Lower lobe of right lung (tissue), 2 donors: ENCODE data around the gene IFI44L. TPM values are rescaled to one million over a fixed set of nuclear protein-coding genes. Genes with fewer than 3 reads are reported as not detected.

Experiments used
- ATAC-seq, 2 donors: fragments of 200-7000 bp; cut with Tn5 transposase; one replicate each; pipeline ENCODE4 v1.9.1; 2020 to 2022; ENCODE audit warnings: mild to moderate bottlenecking in 2 of 2, moderate library complexity in 2 of 2
- DNase-seq: peaks from one replicate; pipeline ENCODE4 v3.0.0-alpha.2; 2020
- H3K27ac ChIP-seq: fragments of 200-600 bp; one replicate; pipeline ENCODE4 v1.8.0; 2022
- H3K27me3 ChIP-seq: fragments of 200-600 bp; one replicate; pipeline ENCODE4 v1.8.0; 2022; ENCODE audit warnings: low read depth
- H3K36me3 ChIP-seq: fragments of 200-600 bp; one replicate; pipeline ENCODE4 v1.8.0; 2022; ENCODE audit warnings: mild to moderate bottlenecking
- H3K4me1 ChIP-seq: fragments of 200-600 bp; one replicate; pipeline ENCODE4 v1.8.0; 2022
- H3K4me3 ChIP-seq: fragments of 200-600 bp; one replicate; pipeline ENCODE4 v1.8.0; 2022; ENCODE audit warnings: mild to moderate bottlenecking
- H3K9me3 ChIP-seq: fragments of 200-600 bp; one replicate; pipeline ENCODE4 v1.8.0; 2022
- CTCF ChIP-seq: fragments of 200-600 bp; IDR thresholded peaks from one replicate; pipeline ENCODE4 v1.8.0; 2022; ENCODE audit warnings: antibody characterized with exemption, mild to moderate bottlenecking
- intact Hi-C: fragments of 100-400 bp; cut with DNase I; formaldehyde crosslinking; loops from one replicate; pipeline ENCODE4 v1.11.0; 2022
- total RNA-seq: library from RNA; stranded (reverse); fragmentation: NEBNext Ultra II Directional; extraction: Animal tissue kit (Norgen Biotek cat#: 25700); gene quantifications from one replicate; pipeline ENCODE4 v1.2.1, GENCODE V29; 2021
- donor health status: DM: no; HTN: yes; CAD: no; lungs with severe emphysema.

IFI44L gene
- total RNA-seq, 1 donor from 2014 or later, result 52.9 TPM

- no peak for DNase-seq
- intact Hi-C loops, result no loop called here
- Histone ChIP-seq H3K9me3 (no peaks in the 10 kb centered on the region), H3K36me3 (no peaks in the 10 kb centered on the region), H3K27me3 (no peaks in the 10 kb centered on the region), H3K27ac (no peak overlapping the region), H3K4me1 (no peaks in the 10 kb centered on the region), H3K4me3 (no peak overlapping the region)
- no peak for TF ChIP-seq CTCF
- no peak for ATAC-seq
Observed at GRCh38 chr1:78691995-78692747, 71.9 kb downstream of the IFI44L start.

Other genes with a start within 250 kb of the IFI44L start
- 4.5 TPM for gene PTGFR, start 129.5 kb upstream of the IFI44L start, total RNA-seq
- 80.5 TPM for gene IFI44, start 29.4 kb downstream of the IFI44L start, total RNA-seq